ENCODE measurements around the gene TULP3. TPM values are rescaled to one million over a fixed set of nuclear protein-coding genes. Genes with fewer than 3 reads are reported as not detected.

Gene TULP3
- total and polyA plus RNA-seq, 2 of the 8 experiments (the other 6 are each of a cell fraction or from before 2014, with no cell fraction given), result 18.4 to 21.2 TPM

DNA sequence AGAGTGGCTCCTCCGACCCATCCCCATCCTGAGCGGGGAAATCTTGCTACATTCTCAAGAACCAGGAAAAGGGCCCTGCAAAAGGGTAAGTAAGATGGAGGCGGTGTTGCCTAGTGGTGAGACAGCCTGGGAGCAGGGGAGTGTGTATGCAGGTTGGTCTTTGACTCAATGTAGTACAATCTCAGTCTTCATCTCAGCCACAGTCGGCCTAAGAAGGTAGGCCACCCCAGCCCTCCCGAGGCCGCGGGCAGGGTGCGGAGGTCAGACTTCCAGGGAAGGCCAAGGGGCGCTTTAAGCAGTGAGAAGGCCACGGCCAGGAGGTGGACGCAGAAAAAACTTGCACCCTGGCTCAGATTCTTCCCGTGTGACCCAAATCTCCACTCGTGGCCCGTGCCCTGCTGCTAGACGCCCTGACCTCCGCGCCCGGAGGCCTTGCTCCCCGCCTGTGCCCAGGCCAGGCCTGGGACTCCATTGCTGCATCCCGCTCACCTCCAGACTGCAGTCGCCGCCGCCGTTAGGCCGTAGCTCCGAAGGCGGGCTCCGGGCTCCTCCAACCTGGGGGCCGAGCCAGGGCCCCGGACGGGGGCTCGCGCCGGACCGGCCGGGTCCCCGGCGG is 14.2 kb upstream of the TULP3 start (continued):
- TF ChIP-seq RBBP5 (IDR thresholded peaks at IDR 0.05; ENCODE audit: borderline replicate concordance, low read depth, low read length), result peak; percentile 43; the same call in 1 of the 2 replicates
